ENCODE data around the gene TMOD1.
"Not testable (repeated sequence)": the region's sequence is repeated elsewhere in the genome, so short reads cannot be mapped to it uniquely, and the experiment has no call there.

Gene TMOD1

DNA sequence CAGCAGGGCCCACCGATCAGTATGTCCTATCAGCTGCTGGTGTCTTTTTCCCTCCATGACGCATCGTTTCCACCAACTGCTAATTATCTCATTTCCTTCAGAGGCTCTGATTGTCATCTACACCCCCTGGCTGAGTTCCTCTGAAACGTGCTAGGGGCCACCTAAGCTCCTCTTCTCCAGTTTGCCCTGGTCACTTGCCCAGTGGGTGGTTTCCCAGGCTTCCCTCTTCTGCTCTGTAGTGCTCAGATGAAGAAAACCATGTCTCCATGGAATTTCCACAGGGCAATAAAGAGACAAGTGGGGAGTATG, 66.4 kb downstream of the TMOD1 start:
- Histone ChIP-seq H3K4me3 (ENCODE audit: low read depth, low read length) (no peak overlapping the region), H3K4me1 (ENCODE audit: control insufficient read depth, insufficient read depth, low read length, unreplicated experiment) (peaks cover 17% of the 10 kb centered on the region), H3K27me3 (ENCODE audit: insufficient read depth, low read length) (peaks cover 26% of the 10 kb centered on the region), H3K36me3 (ENCODE audit: insufficient read depth, low read length) (no peaks in the 10 kb centered on the region), H3K79me2 (ENCODE audit: control insufficient read depth, insufficient read depth, low read length, unreplicated experiment) (no peaks in the 10 kb centered on the region), H2AFZ (ENCODE audit: low read length, unreplicated experiment) (no peak overlapping the region), H3K27ac (ENCODE audit: low read depth, low read length) (no peak overlapping the region)

DNA sequence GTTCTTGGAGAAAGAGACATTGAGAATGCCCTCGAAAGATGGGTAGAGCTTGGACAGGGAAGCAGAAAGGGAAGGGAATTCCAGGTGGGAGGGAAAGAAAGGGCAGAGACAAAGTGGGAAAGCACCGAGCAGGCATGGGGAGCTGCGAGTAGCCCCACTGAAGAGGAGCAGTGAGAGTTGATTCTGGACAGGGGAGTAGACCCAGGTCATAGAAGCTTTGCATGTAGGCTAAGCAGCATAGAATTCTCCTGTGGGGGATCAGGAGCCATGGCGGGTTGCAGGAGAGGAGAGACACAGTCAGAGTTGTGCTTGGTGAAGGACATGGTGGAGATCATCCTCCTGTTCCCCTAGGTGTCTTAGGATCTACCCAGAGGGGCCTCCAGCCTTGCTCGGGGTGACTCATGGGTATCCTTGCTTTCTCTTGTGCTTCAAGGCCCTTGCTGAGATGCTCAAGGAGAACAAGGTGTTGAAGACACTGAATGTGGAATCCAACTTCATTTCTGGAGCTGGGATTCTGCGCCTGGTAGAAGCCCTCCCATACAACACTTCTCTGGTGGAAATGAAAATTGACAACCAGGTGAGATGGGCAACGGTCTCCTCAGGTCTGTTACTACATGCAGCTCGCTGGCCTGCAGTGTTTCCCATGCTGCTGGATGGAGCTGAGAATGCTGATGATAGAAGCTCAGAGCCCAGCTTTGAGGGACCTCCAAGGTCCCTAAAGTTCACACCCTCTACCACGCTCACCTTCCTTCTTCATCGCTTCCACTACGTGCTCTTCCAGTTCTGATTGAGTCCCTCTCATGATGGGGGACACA, 67.2 kb downstream of the TMOD1 start:
- H2AFZ ChIP-seq (ENCODE audit: low read length, unreplicated experiment) = no peak overlapping the region
- H3K4me3 ChIP-seq (ENCODE audit: low read depth, low read length) = no peak overlapping the region
- H3K4me1 ChIP-seq (ENCODE audit: control insufficient read depth, insufficient read depth, low read length, unreplicated experiment) = peaks cover 10% of the 10 kb centered on the region
- H3K79me2 ChIP-seq (ENCODE audit: control insufficient read depth, insufficient read depth, low read length, unreplicated experiment) = no peaks in the 10 kb centered on the region
- peaks cover 26% of the 10 kb centered on the region for H3K27me3 ChIP-seq (ENCODE audit: insufficient read depth, low read length)
- H3K36me3 ChIP-seq (ENCODE audit: insufficient read depth, low read length) = no peaks in the 10 kb centered on the region
- no peak overlapping the region for H3K27ac ChIP-seq (ENCODE audit: low read depth, low read length)

DNA sequence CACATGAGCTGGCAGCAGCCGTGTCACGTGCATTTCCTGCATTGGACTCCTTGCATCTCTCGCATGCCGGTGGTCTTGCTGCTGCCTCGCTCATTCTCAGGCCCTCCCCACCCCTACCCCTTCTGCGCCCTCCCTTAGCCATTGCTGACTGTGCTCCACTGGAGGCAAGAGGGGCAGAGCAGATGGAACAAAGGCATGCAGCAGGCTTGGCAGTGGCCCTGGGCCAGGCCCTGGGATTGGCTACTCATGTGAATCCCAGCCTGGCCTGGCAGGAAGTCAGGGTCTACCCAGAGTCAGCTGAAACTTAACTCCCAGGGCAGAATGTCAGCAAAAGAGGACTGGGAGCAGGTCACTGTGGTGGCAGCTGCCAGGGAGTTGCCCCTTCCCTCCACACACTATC, 69.4 kb downstream of the TMOD1 start:
- no peaks in the 10 kb centered on the region for H3K36me3 ChIP-seq (ENCODE audit: insufficient read depth, low read length)
- no peaks in the 10 kb centered on the region for H3K4me1 ChIP-seq (ENCODE audit: control insufficient read depth, insufficient read depth, low read length, unreplicated experiment)
- H3K79me2 ChIP-seq (ENCODE audit: control insufficient read depth, insufficient read depth, low read length, unreplicated experiment) = no peaks in the 10 kb centered on the region
- H3K4me3 ChIP-seq (ENCODE audit: low read depth, low read length) = no peak overlapping the region
- H3K27me3 ChIP-seq (ENCODE audit: insufficient read depth, low read length) = peaks cover 32% of the 10 kb centered on the region
- no peak overlapping the region for H2AFZ ChIP-seq (ENCODE audit: low read length, unreplicated experiment)
- H3K27ac ChIP-seq (ENCODE audit: low read depth, low read length) = no peak overlapping the region

DNA sequence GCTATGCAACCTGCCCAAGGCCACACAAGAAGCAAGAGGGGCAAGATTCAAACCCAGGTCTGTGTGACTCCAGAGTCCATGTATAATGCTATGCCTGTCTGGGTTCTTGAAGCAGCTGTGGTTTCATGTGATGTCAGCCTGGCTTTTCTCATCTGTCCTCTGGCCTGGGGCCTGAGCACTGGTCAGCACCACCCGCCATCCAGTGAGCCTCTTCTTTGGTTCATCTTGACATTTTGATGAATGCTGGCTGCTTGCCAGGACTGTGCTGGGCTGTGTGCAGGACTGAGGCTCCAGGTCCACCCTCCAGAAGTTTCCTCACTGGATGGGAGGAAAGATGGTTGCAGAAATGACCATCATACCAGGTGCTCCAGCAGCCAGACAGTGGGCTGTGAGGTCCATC, 70.2 kb downstream of the TMOD1 start:
- H3K4me1 ChIP-seq (ENCODE audit: control insufficient read depth, insufficient read depth, low read length, unreplicated experiment) = no peaks in the 10 kb centered on the region
- no peak overlapping the region for H3K27ac ChIP-seq (ENCODE audit: low read depth, low read length)
- no peak overlapping the region for H3K4me3 ChIP-seq (ENCODE audit: low read depth, low read length)
- no peaks in the 10 kb centered on the region for H3K79me2 ChIP-seq (ENCODE audit: control insufficient read depth, insufficient read depth, low read length, unreplicated experiment)
- H3K36me3 ChIP-seq (ENCODE audit: insufficient read depth, low read length) = no peaks in the 10 kb centered on the region
- H2AFZ ChIP-seq (ENCODE audit: low read length, unreplicated experiment) = no peak overlapping the region
- H3K27me3 ChIP-seq (ENCODE audit: insufficient read depth, low read length) = peaks cover 32% of the 10 kb centered on the region

DNA sequence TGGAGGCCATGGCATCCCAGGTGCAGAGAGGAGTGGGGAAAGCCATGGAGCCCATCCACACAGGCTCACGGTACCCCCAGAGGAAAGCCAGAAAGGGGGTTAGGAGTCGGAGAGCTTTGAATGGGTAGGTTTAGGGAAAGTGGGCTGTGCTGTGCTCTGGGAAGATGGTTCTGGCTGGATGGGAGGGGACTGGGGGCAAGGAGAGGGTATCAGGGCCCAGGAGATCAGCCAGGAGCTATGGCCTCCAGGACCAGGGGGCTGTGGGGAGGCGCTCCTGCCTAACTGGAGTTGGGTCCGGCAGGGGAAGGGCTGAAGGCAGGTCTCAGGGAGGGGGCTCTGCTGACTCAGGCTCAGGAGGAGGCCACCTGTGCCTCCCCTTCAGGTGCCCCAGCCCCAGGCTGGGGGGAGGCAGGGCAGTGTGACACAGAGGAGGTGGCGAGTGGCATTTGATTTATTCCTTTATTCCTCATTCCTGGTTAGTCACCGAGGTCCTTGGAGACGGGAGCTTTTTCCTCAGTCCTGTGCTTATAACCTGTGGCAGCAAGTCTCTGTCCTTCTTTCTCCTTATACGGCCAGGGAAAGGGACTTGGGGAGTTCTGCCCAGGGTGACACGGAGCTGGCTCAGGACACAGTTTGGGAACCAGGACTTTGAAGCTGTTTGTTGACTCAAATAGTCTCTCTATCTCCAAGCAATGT, 70.9 kb downstream of the TMOD1 start:
- Histone ChIP-seq H3K4me1 (ENCODE audit: control insufficient read depth, insufficient read depth, low read length, unreplicated experiment) (no peaks in the 10 kb centered on the region), H3K27me3 (ENCODE audit: insufficient read depth, low read length) (peaks cover 37% of the 10 kb centered on the region), H3K4me3 (ENCODE audit: low read depth, low read length) (no peak overlapping the region), H3K79me2 (ENCODE audit: control insufficient read depth, insufficient read depth, low read length, unreplicated experiment) (no peaks in the 10 kb centered on the region), H3K27ac (ENCODE audit: low read depth, low read length) (no peak overlapping the region), H3K36me3 (ENCODE audit: insufficient read depth, low read length) (no peaks in the 10 kb centered on the region), H2AFZ (ENCODE audit: low read length, unreplicated experiment) (no peak overlapping the region)

DNA sequence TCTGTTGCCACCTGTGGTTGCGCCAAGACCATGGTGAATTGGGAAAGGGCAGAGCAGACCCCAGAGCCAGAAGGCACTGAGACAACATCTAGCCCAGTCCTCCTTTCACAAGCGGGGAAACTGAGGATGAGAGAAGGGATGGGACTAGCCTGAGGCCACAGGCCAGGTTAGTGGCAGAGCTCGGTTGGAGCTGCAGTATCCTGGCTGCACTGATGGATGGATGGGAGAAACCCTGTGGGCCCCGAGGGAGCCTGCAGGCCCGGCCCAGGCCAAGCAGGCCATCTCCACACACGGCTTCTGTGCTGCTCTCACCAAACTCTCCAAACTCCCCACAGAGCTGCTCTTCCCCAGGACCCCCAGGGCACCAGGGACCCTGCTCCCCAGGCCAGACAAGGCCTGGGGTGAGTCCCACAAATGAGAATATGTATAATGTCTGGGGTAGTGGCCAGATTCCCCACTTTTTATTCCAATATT, 71.5 kb downstream of the TMOD1 start:
- no peaks in the 10 kb centered on the region for H3K4me1 ChIP-seq (ENCODE audit: control insufficient read depth, insufficient read depth, low read length, unreplicated experiment)
- no peak overlapping the region for H3K4me3 ChIP-seq (ENCODE audit: low read depth, low read length)
- no peaks in the 10 kb centered on the region for H3K36me3 ChIP-seq (ENCODE audit: insufficient read depth, low read length)
- H3K27ac ChIP-seq (ENCODE audit: low read depth, low read length) = no peak overlapping the region
- peaks cover 38% of the 10 kb centered on the region for H3K27me3 ChIP-seq (ENCODE audit: insufficient read depth, low read length)
- H2AFZ ChIP-seq (ENCODE audit: low read length, unreplicated experiment) = no peak overlapping the region
- no peaks in the 10 kb centered on the region for H3K79me2 ChIP-seq (ENCODE audit: control insufficient read depth, insufficient read depth, low read length, unreplicated experiment)

DNA sequence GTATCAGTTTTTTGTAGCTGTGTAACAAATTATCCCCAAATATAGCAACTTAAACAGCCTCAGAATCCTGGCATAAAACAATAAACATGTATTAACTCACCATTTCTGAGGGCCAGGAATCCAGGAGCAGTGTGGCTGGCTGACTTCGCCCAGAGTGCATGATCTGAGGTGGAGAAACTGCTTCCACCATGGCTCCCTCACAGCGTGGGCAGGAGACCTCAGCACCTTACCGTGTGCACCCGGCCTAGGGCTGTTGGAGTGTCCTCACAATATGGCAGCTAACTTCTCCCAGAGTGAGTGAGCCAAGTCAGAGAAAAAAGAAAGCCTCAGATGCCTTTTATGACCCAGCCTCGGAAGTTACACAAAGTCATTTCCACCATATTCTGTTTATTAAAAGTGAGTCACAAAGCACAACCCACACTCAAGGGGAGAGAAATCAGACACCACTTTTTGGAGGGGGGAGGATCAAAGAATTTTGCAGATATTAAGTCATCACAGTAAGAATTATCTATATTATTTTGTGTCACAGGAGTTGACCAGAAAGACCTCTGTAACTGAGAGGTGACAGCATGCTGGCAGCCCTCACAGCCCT, 72.1 kb downstream of the TMOD1 start:
- Histone ChIP-seq H3K36me3 (ENCODE audit: insufficient read depth, low read length) (no peaks in the 10 kb centered on the region), H3K27me3 (ENCODE audit: insufficient read depth, low read length) (peaks cover 37% of the 10 kb centered on the region), H3K27ac (ENCODE audit: low read depth, low read length) (no peak overlapping the region), H3K4me1 (ENCODE audit: control insufficient read depth, insufficient read depth, low read length, unreplicated experiment) (no peaks in the 10 kb centered on the region), H3K79me2 (ENCODE audit: control insufficient read depth, insufficient read depth, low read length, unreplicated experiment) (no peaks in the 10 kb centered on the region), H2AFZ (ENCODE audit: low read length, unreplicated experiment) (no peak overlapping the region), H3K4me3 (ENCODE audit: low read depth, low read length) (no peak overlapping the region)

DNA sequence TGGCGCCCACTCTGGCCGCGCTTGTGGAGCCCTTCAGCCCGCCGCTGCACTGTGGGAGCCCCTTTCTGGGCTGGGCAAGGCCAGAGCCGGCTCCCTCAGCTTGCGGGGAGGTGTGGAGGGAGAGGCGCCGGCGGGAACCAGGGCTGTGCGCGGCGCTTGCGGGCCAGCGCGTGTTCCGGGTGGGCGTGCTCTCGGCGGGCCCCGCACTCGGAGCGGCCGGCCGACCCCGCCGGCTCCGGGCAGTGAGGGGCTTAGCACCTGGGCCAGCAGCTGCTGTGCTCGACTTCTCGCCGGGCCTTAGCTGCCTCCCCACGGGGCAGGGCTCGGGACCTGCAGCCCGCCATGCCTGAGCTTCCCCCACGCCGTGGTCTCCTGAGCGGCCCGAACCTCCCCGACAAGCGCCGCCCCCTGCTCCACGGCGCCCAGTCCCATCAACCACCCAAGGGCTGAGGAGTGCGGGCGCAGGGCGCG, 72.7 kb downstream of the TMOD1 start:
- H3K4me1 ChIP-seq (ENCODE audit: control insufficient read depth, insufficient read depth, low read length, unreplicated experiment); H2AFZ ChIP-seq (ENCODE audit: low read length, unreplicated experiment); H3K4me3 ChIP-seq (ENCODE audit: low read depth, low read length); H3K36me3 ChIP-seq (ENCODE audit: insufficient read depth, low read length); H3K27ac ChIP-seq (ENCODE audit: low read depth, low read length); H3K79me2 ChIP-seq (ENCODE audit: control insufficient read depth, insufficient read depth, low read length, unreplicated experiment): not testable (repeated sequence)
- H3K27me3 ChIP-seq (ENCODE audit: insufficient read depth, low read length) = peaks cover 37% of the 10 kb centered on the region

DNA sequence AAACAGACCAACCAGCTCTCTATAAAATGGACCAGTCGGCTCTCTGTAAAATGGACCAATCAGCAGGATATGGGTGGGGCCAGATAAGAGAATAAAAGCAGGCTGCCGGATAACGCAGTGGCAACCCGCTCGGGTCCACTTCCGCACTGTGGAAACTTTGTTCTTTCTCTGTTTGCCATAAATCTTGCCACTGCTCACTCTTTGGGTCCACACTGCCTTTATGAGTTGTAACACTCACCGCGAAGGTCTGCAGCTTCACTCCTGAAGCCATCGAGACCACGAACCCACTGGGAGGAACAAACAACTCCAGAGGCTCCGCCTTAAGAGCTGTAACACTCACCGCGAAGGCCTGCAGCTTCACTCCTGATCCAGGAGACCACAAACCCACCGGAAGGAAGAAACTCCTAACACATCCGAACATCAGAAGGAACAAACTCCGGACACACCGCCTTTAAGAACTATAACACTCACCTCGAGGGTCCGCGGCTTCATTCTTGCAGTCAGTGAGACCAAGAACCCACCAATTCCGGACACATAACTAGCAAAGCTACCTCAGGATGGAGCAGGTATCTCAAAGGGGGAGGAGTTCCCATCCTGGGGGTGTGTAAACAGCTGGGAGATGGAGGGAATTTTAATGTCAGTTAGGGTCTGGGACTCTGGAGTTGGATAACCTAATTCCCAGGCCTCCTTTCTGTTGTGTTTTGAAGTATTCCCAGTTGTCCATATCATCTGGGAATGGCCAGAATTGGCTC, 73.6 kb downstream of the TMOD1 start:
- not testable (repeated sequence) for H3K4me1 ChIP-seq (ENCODE audit: control insufficient read depth, insufficient read depth, low read length, unreplicated experiment); H3K27ac ChIP-seq (ENCODE audit: low read depth, low read length); H2AFZ ChIP-seq (ENCODE audit: low read length, unreplicated experiment); H3K79me2 ChIP-seq (ENCODE audit: control insufficient read depth, insufficient read depth, low read length, unreplicated experiment); H3K4me3 ChIP-seq (ENCODE audit: low read depth, low read length); H3K36me3 ChIP-seq (ENCODE audit: insufficient read depth, low read length)
- peaks cover 37% of the 10 kb centered on the region for H3K27me3 ChIP-seq (ENCODE audit: insufficient read depth, low read length)

DNA sequence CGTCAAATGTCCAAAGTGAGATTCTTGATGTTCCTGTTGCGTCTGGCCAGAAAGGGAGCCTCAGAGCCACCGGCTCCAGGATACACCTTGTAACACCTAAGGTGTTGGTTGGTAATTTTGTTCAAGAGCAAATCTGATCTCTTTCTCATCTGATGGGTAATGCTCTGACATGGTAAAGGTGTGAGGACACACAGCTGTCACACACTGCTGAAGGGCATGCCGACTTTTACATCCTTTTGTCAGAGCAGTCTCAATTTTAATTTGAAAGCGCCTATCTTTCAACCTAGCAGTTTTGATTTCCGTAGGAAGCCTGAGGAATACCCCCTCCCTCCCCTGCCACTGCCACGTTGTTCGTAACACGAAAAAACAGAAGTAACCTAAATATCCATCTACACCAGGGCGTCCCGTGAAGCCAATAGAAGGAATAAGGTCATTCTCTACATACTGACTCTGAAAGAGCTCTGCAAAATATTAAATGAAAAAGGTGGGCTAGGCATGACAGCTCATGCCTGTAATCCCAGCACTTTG, 74.3 kb downstream of the TMOD1 start:
- H3K36me3 ChIP-seq (ENCODE audit: insufficient read depth, low read length) = no peaks in the 10 kb centered on the region
- no peak overlapping the region for H3K4me3 ChIP-seq (ENCODE audit: low read depth, low read length)
- H3K4me1 ChIP-seq (ENCODE audit: control insufficient read depth, insufficient read depth, low read length, unreplicated experiment) = no peaks in the 10 kb centered on the region

More for the DNA sequence above, 74.3 kb downstream of the TMOD1 start:
- H2AFZ ChIP-seq (ENCODE audit: low read length, unreplicated experiment) = no peak overlapping the region
- no peaks in the 10 kb centered on the region for H3K79me2 ChIP-seq (ENCODE audit: control insufficient read depth, insufficient read depth, low read length, unreplicated experiment)
- no peak overlapping the region for H3K27ac ChIP-seq (ENCODE audit: low read depth, low read length)
- H3K27me3 ChIP-seq (ENCODE audit: insufficient read depth, low read length) = peaks cover 32% of the 10 kb centered on the region

Measured in ACC112 (cell line).